SU-DHL-6 (cell line): ENCODE data around the gene TATDN3.

Experiments
- H2AFZ ChIP-seq: fragments of 200-600 bp; sonication (generic); 2 replicates; pipeline ENCODE4 v1.6.1; 2014; ENCODE audit warnings: low read depth, mild to moderate bottlenecking, moderate library complexity, mixed read lengths, antibody characterized with exemption, low read length; ENCODE audit not compliant: severe bottlenecking
- H3F3A ChIP-seq: fragments of 200-600 bp; shearing (Covaris generic); 2 replicates; pipeline ENCODE4 v1.6.0; 2016; ENCODE audit warnings: antibody characterized with exemption, mild to moderate bottlenecking; ENCODE audit not compliant: insufficient read depth
- H3K27ac ChIP-seq: fragments of 200-600 bp; sonication (generic); 2 replicates; pipeline ENCODE4 v1.5.1; 2016; ENCODE audit warnings: low read depth, mild to moderate bottlenecking, low read length, moderate library complexity, mixed read lengths
- H3K27me3 ChIP-seq: fragments of 200-600 bp; sonication (generic), shearing (Covaris generic); 2 replicates; pipeline ENCODE4 v1.6.0; 2014; ENCODE audit warnings: mild to moderate bottlenecking, low read length
- H3K36me3 ChIP-seq: fragments of 200-600 bp; sonication (generic); 2 replicates; pipeline ENCODE4 v1.6.1; 2014; ENCODE audit warnings: mild to moderate bottlenecking, low read length, mixed read lengths
- H3K4me2 ChIP-seq: fragments of 300-600, 200-600 bp; shearing (Covaris generic), sonication (generic); 2 replicates; pipeline ENCODE4 v1.6.0; 2014; ENCODE audit warnings: low read length, low read depth, mild to moderate bottlenecking; ENCODE audit not compliant: poor library complexity, severe bottlenecking
- H3K4me3 ChIP-seq: fragments of 200-600 bp; sonication (generic); 2 replicates; pipeline ENCODE4 v1.5.1; 2014; ENCODE audit warnings: antibody characterized with exemption, low read length, mild to moderate bottlenecking, mixed read lengths; ENCODE audit not compliant: insufficient read depth, poor library complexity, severe bottlenecking
- H3K79me2 ChIP-seq: fragments of 200-600 bp; sonication (generic); 2 replicates; pipeline ENCODE4 v1.6.1; 2014; ENCODE audit warnings: mild to moderate bottlenecking, low read length, moderate library complexity; ENCODE audit not compliant: insufficient read depth
- H3K9ac ChIP-seq: fragments of 200-600 bp; sonication (generic); 2 replicates; pipeline ENCODE4 v1.7.0; 2014; ENCODE audit warnings: mild to moderate bottlenecking, low read length
- H3K9me2 ChIP-seq: fragments of 200-600 bp; sonication (generic); replicated peaks from 2 replicates; pipeline ENCODE4 v1.6.1; 2014; ENCODE audit warnings: low read length; ENCODE audit not compliant: insufficient read depth
- H3K9me3 ChIP-seq: fragments of 200-600 bp; sonication (generic); 2 replicates; pipeline ENCODE4 v1.6.1; 2014; ENCODE audit warnings: low read length, mixed read lengths; ENCODE audit not compliant: insufficient read depth
- H4K20me1 ChIP-seq: fragments of 200-600 bp; sonication (generic); 2 replicates; pipeline ENCODE4 v1.6.1; 2014; ENCODE audit warnings: low read depth, mild to moderate bottlenecking, antibody characterized with exemption, low read length, moderate library complexity, mixed read lengths
- EZH2phosphoT487 ChIP-seq: fragments of 200-600 bp; sonication (generic), shearing (Covaris generic); conservative IDR thresholded peaks from 2 replicates; pipeline ENCODE4 v1.6.1; 2018; ENCODE audit warnings: mild to moderate bottlenecking, antibody characterized with exemption, low read length, moderate library complexity, mixed read lengths
- TF ChIP-seq, protein P1 (sequence below): fragments of 200-600 bp; sonication (generic); IDR thresholded peaks from one replicate; pipeline ENCODE4 v1.5.1; 2017; ENCODE audit warnings: antibody characterized with exemption, mild to moderate bottlenecking, low read length, moderate library complexity; ENCODE audit not compliant: insufficient read depth, poor library complexity, severe bottlenecking

Gene TATDN3

DNA sequence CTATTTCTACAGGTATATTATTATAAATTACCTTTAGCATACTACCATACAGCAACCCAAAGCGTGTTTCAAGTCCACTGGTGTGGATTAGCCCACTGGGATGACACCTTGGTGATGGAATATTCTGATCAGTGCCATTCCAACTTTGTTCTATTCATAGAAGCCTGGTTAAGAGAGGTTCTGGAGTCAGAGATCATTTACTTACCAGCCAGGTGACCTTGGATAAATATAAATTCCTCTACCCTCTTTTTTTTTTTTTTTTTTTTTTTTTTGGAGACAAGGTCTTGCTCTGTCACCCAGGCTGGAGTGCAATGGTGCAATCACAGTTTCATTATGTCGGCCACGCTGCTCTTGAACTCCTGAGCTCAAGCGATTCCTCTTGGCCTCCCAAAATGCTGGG, 55.9 kb downstream of the TATDN3 start, which contains the start of gene SPATA45:
Gene SPATA45, minus strand, starts transcription at position 101 of the 400 bp plus-strand sequence. CDS start 11,500 bp downstream, outside the sequence.
- Histone ChIP-seq H4K20me1 (no peaks in the 10 kb centered on the region), H3K9me3 (no peaks in the 10 kb centered on the region), H3K27ac (no peak within 1 kb of the TSS), H3K27me3 (no peaks in the 10 kb centered on the region), H3F3A (no peaks in the 10 kb centered on the region), H3K4me3 (no peak within 1 kb of the TSS), H3K36me3 (no peaks in the 10 kb centered on the region), H2AFZ (no peak within 1 kb of the TSS), H3K4me2 (no peak within 1 kb of the TSS), H3K79me2 (no peaks in the 10 kb centered on the region), H3K9ac (no peak within 1 kb of the TSS), H3K9me2 (no peaks in the 10 kb centered on the region)
- TF ChIP-seq EZH2phosphoT487, result no peak
- TF ChIP-seq, protein P1, sequence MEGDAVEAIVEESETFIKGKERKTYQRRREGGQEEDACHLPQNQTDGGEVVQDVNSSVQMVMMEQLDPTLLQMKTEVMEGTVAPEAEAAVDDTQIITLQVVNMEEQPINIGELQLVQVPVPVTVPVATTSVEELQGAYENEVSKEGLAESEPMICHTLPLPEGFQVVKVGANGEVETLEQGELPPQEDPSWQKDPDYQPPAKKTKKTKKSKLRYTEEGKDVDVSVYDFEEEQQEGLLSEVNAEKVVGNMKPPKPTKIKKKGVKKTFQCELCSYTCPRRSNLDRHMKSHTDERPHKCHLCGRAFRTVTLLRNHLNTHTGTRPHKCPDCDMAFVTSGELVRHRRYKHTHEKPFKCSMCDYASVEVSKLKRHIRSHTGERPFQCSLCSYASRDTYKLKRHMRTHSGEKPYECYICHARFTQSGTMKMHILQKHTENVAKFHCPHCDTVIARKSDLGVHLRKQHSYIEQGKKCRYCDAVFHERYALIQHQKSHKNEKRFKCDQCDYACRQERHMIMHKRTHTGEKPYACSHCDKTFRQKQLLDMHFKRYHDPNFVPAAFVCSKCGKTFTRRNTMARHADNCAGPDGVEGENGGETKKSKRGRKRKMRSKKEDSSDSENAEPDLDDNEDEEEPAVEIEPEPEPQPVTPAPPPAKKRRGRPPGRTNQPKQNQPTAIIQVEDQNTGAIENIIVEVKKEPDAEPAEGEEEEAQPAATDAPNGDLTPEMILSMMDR, result no peak

DNA sequence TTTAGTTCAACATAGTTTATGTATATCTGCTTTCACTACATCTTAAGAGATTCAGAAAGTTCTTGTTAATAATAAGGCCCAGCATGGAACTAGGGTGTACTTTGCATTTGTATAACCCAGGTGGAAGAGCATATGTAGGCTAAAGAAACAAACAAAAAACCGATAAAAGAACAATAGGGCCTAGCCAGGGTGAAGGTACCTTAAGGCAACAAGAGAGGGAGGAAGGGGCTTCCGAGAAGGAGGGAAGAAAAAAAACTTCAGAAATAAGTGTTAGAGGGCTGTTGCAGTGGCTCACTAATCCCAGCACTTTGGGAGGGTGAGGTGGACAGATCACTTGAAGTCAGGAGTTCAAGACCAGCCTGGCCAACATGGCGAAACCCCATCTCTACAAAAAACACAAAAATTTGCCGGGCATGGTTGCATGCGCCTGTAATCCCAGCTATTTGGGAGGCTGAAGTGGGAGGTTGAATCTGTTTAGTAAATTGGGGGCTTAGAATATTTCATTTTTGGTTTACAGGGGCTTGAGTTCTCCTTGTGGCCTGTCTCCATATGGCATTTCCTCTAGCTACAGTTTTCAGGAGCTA, 60.5 kb downstream of the TATDN3 start:
- Histone ChIP-seq H3K9me3 (no peaks in the 10 kb centered on the region), H3K79me2 (peaks cover 9% of the 10 kb centered on the region), H3K4me2 (no peak overlapping the region), H3K36me3 (no peaks in the 10 kb centered on the region), H2AFZ (no peak overlapping the region), H3K9me2 (no peaks in the 10 kb centered on the region), H4K20me1 (no peaks in the 10 kb centered on the region), H3F3A (no peaks in the 10 kb centered on the region), H3K9ac (no peak overlapping the region), H3K27me3 (no peaks in the 10 kb centered on the region), H3K27ac (no peak overlapping the region), H3K4me3 (no peak overlapping the region)
- TF ChIP-seq, protein P1, result no peak
- TF ChIP-seq EZH2phosphoT487, result no peak

DNA sequence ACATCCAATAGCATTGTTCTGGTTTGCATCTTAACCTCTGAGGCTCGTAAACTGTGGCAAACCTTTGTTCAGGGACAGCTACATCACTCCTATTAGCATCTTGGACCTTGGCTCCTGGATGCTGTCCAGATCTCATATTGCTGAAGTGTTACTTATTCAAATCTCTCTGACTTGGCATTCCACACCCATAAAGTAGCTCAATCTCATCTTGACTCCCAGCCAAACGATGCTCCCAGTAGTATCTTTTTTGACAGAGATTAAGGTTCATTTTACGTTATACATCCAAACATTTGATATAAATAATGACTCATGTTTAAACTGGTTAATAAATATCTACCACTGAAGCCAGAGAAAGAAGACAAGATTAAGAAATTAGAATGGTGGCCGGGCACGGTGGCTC, 62.0 kb downstream of the TATDN3 start:
- Histone ChIP-seq H3K9me2 (no peaks in the 10 kb centered on the region), H3K27me3 (no peaks in the 10 kb centered on the region), H3K27ac (no peak overlapping the region), H3K9ac (no peak overlapping the region), H3K36me3 (no peaks in the 10 kb centered on the region), H3F3A (no peaks in the 10 kb centered on the region), H4K20me1 (no peaks in the 10 kb centered on the region), H3K4me3 (no peak overlapping the region), H3K4me2 (no peak overlapping the region), H2AFZ (no peak overlapping the region), H3K79me2 (peaks cover 20% of the 10 kb centered on the region), H3K9me3 (no peaks in the 10 kb centered on the region)
- TF ChIP-seq, protein P1, result no peak
- no peak for TF ChIP-seq EZH2phosphoT487
